Choroid plexus epithelial cell (primary cell): ENCODE measurements around the gene POT1.

ENCODE experiments used
- DNase-seq: peaks from one replicate; pipeline ENCODE4 v3.0.0-alpha.2; 2010; ENCODE audit warnings: low read depth
- H3K4me3 ChIP-seq: 2 replicates; pipeline ENCODE4 v1.5.1; 2011; ENCODE audit warnings: low read depth, mild to moderate bottlenecking, control low read depth, low read length, moderate library complexity
- TF ChIP-seq, protein P1 (sequence below): conservative IDR thresholded peaks from 2 replicates; pipeline ENCODE4 v1.5.1; 2011; ENCODE audit warnings: low read depth, mild to moderate bottlenecking, control low read depth, inconsistent platforms, low read length, moderate library complexity

Gene POT1

DNA sequence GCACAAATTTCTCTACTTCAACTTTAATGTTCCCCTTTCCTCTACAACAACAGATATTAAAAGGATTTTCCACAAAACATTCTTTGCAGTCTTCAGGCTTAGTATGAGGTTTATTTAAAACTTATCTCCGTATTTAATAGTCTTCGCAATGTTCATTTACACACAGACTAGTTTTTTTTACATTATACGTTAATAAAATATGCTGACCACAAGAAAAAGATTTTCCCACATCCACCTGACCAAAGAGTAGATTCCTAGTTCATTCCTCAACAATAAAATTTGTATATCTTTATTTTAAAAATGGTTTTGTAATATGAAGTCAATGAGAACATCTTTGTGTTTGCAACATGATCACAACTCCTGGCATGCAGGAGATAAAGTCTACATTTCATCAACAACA, 42.4 kb downstream of the POT1 start:
- DNase-seq: no peak
- TF ChIP-seq, protein P1, sequence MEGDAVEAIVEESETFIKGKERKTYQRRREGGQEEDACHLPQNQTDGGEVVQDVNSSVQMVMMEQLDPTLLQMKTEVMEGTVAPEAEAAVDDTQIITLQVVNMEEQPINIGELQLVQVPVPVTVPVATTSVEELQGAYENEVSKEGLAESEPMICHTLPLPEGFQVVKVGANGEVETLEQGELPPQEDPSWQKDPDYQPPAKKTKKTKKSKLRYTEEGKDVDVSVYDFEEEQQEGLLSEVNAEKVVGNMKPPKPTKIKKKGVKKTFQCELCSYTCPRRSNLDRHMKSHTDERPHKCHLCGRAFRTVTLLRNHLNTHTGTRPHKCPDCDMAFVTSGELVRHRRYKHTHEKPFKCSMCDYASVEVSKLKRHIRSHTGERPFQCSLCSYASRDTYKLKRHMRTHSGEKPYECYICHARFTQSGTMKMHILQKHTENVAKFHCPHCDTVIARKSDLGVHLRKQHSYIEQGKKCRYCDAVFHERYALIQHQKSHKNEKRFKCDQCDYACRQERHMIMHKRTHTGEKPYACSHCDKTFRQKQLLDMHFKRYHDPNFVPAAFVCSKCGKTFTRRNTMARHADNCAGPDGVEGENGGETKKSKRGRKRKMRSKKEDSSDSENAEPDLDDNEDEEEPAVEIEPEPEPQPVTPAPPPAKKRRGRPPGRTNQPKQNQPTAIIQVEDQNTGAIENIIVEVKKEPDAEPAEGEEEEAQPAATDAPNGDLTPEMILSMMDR: no peak
- H3K4me3 ChIP-seq: no peak overlapping the region

DNA sequence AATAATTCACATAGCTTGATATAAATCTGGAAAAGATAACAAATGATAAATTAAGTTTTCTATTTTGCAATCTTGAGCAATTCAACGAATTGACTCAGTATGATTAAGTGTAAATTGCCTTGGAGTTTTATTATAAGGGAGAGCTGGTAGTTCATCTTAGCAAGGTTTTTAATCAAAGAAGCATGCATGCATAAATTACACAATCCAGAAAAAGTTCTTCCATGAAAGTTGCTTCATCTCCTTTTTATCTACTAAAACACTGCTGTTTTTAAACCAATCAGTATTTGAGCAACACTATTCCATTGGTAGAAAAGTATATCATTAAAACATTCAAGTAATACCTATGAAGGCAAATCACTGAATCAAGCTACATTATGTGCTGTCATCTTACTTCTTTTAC, 47.6 kb downstream of the POT1 start:
- TF ChIP-seq, protein P1: no peak
- DNase-seq: no peak
- no peak overlapping the region for H3K4me3 ChIP-seq

DNA sequence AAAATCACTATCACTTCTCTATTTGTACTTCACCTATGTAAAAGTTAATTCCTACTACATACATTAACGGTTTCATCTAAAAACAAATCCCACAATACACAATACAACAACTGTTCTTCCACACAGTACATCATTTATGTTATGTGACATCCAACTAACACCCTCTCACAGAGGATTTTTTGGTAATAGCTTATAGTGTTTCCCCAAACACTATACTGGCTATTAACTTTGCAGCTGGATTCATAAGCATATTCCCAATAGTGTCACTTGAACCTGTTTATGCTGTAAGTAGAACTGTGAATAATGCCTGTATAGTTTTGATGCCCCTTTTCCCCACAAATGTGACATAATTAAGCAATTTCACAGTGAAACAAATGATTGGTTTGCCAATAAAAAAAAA, 49.9 kb downstream of the POT1 start:
- H3K4me3 ChIP-seq: no peak overlapping the region
- DNase-seq: no peak
- TF ChIP-seq, protein P1: no peak

DNA sequence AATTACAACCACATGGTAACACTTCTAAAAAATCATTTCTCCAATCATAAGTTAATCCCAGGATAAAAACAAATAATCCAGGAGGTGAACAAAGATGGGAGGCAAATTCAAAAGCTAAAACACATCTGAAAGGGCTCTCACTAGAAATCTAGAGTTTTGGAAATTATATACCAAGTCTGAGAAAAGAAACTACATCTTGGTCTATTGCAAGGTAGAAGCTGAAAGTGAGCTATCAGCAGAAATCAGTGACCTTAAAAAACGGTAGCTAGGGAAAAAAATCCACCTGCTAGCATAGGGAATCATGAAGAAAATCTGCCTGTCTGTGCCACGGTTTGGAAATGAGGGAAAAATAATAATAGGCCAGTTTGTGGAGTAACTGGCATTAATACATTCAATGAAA, 50.5 kb downstream of the POT1 start:
- TF ChIP-seq, protein P1: no peak
- DNase-seq: no peak
- H3K4me3 ChIP-seq: no peak overlapping the region

- no peak overlapping the region for H3K4me3 ChIP-seq
- DNase-seq: no peak
- TF ChIP-seq, protein P1: no peak
Observed at GRCh38 chr7:124874644-124875163, 54.9 kb downstream of the POT1 start.

DNA sequence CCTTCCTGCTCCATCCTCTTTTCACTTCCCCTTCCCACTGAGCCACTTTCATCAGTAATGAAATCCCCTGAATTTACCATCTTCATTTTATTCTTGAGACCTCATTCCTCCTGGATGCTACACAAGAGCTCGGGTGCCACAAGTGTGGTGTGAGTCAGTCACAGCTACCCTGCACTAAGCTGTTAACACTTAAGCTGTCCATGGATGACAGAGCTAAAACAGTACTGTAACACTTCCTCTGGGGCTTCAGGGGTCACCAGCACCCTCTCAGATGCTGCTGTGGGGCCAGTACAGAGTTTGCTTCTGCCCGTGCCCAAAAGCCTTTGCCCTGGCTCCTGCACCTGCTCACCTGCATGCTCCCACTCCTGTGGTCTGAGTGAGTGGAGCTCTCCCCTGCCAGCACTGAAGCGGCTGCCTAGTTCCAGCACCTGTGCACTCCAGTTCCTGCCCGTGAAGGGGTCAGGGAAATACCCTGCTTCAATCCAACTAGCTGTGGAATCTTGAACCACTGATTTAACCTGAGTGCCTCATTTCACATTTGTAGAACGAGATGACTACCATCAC, 71.9 kb downstream of the POT1 start:
- DNase-seq: no peak
- TF ChIP-seq, protein P1: no peak
- H3K4me3 ChIP-seq: no peak overlapping the region

DNA sequence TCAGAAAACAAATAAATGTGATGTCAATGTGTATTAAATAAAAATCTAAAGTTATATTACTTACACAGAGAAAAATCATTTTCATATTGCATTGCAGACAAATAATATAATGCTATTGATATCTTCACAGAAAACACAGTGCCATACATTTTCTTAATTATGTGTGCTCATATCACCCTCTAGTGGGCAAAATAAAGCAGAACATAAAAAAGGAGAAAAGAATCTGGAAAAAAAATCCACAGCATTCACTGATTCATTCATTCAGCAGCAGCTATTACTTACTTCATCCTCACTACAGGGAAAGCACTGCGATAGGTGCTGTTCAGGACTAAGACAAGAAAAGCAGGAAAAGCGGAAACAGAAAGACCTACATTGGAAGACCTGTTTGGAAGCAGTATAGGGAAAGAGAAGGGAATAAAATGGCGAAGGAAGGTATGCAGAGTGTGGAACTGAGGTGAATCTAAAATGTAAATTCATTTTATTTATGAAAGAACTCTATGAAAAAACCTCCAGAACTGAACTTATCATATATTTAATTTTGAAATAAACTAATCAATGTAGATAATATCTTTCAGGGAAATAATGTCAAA, 73.2 kb downstream of the POT1 start:
- no peak overlapping the region for H3K4me3 ChIP-seq
- TF ChIP-seq, protein P1: peak; percentile 64
- peak; percentile 68 for DNase-seq
